IPS-15b (cell line): ENCODE measurements around the gene LANCL3.
"Not testable (repeated sequence)": the region's sequence is repeated elsewhere in the genome, so short reads cannot be mapped to it uniquely, and the experiment has no call there.

Source experiments
- H3K27me3 ChIP-seq: one replicate; pipeline ENCODE4 v1.6.1; 2013; ENCODE audit warnings: low read length; ENCODE audit not compliant: control insufficient read depth, insufficient read depth
- H3K36me3 ChIP-seq: one replicate; pipeline ENCODE4 v1.6.1; 2013; ENCODE audit warnings: low read length; ENCODE audit not compliant: control insufficient read depth, insufficient read depth
- H3K4me1 ChIP-seq: one replicate; pipeline ENCODE4 v1.6.1; 2013; ENCODE audit warnings: mild to moderate bottlenecking, low read length; ENCODE audit not compliant: control insufficient read depth, insufficient read depth
- H3K4me3 ChIP-seq: one replicate; pipeline ENCODE4 v1.5.1; 2013; ENCODE audit warnings: low read depth, low read length
- H3K9ac ChIP-seq: one replicate; pipeline ENCODE4 v1.6.1; 2013; ENCODE audit warnings: low read depth, mild to moderate bottlenecking, low read length
- H3K9me3 ChIP-seq: one replicate; pipeline ENCODE4 v1.6.1; 2013; ENCODE audit warnings: mild to moderate bottlenecking, low read length; ENCODE audit not compliant: control insufficient read depth, insufficient read depth

LANCL3 gene

DNA sequence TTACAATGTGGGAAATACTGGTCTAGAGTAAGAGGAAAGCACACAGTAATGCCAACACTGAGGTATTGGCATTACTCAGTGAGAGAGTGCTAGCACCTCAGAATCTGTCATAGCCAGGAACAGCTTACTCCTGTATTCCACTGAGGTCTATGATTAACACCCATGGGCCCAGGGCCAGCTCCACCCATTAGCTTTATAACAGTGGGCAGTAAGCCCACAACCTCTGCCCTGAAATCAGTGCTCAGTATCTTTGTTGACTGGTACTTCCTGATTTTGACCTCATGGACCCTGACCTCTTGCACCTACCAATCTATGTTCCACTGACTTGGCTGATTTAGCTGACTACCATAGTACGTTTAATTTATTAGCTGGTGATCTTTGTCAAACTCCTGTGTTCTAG lies 56.1 kb downstream of the LANCL3 start:
- Histone ChIP-seq H3K27me3 (no peaks in the 10 kb centered on the region), H3K9ac (no peak overlapping the region), H3K9me3 (no peaks in the 10 kb centered on the region), H3K4me3 (no peak overlapping the region), H3K4me1 (no peaks in the 10 kb centered on the region), H3K36me3 (no peaks in the 10 kb centered on the region)

DNA sequence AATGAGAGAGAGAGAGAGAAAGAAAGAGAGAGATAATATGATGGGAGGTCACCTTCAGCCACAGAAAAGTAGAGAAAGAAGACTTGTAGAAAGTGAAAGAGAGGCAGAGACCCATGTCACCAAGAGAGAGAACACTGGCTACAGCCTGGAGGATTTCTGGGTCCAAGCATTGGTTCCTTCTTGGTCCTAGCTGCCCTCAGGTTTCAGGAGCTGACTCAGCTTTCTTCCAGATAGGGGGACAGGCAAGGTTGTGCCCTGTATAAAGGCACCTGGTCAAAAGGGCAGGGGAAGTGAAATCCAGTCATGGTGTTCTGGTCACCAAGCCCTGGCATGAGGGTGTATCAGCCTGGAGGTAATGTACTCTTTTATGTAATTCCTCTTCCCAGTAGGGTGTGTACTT lies 66.6 kb downstream of the LANCL3 start:
- Histone ChIP-seq H3K4me3 (no peak overlapping the region), H3K4me1 (no peaks in the 10 kb centered on the region), H3K36me3 (no peaks in the 10 kb centered on the region), H3K27me3 (no peaks in the 10 kb centered on the region), H3K9ac (no peak overlapping the region), H3K9me3 (no peaks in the 10 kb centered on the region)

DNA sequence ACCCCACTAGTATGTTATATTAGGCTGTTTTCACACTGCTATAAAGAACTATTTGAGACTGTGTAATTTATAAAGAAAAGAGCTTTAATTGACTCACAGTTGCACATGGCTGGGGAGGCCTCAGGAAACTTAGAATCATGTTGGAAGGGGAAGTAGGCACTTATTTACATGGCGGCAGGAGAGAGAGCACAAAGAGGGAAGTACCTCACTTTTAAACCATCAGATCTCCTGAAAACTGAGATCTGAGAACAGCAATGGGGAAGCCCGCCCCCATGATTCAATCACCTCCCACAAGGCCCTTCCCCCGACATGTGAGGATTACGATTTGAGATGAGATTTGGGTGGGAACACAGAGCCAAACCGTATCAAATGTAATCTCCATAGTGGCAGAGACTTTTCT lies 68.7 kb downstream of the LANCL3 start:
- Histone ChIP-seq H3K9me3 (no peaks in the 10 kb centered on the region), H3K4me3 (no peak overlapping the region), H3K9ac (no peak overlapping the region), H3K27me3 (no peaks in the 10 kb centered on the region), H3K36me3 (no peaks in the 10 kb centered on the region), H3K4me1 (no peaks in the 10 kb centered on the region)

DNA sequence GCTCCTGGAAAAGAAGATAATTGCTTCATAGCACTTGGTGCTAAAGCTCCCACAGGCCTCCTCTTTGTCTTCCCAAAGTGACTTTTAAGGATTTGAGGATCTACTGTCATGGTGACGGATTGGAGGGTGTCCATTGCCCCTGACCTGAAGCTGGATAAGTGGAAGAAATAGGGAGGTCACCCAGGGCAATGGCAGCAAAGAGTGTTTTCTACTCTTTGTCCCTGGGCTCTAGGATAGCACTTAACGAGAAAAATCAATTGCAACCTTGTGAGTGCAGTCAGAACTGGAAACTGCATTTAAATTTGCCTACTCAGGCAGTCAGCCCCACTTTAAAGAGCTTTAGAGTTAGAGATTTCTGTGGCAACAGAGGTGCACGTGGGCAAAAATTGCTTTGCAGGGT lies 70.4 kb downstream of the LANCL3 start:
- Histone ChIP-seq H3K9ac (no peak overlapping the region), H3K4me3 (no peak overlapping the region), H3K9me3 (no peaks in the 10 kb centered on the region), H3K27me3 (no peaks in the 10 kb centered on the region), H3K36me3 (no peaks in the 10 kb centered on the region), H3K4me1 (no peaks in the 10 kb centered on the region)

DNA sequence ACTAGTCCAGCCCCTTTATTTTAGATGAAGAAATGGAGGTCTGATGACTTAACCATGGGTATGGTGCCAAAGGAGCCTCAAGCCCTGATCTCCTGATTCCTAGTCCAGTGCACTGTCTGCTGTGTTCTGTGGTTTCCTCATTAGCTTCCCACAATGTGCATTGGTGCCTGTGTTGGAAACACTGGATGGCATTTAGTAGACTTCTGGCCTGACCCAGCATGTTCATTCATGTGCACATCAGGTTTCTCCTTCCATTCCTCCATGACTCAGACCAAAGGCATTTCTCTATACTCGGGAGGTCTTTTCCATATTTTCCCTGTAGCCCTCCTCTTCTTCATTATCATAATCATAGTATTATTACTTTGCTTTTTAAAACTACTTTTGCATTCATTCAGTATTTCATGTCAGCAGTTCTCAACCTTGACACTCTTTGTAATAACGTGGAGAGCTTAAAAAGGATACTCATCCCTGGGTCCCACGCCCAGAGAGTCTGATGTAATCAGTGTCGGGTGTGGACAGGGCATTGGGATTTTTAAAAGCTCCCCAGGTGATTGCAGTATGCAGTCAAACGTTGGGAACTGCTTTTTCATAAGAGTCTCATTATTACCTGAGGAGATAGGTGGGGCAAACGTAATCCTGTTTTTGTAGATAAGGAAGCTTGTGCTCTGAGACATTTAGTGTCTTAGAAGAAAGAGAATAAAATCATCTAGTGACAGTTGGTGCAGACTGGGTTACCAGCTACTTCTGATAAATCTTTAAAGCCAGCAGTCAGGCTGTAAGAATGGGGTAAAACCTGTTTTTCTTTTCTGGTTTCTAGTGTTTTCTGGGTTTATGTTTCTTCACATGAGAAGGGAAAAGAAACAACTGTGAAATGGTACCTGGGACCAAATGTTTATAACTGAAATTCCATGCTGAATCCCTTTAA lies 73.2 kb downstream of the LANCL3 start:
- Histone ChIP-seq H3K4me3 (no peak overlapping the region), H3K27me3 (no peaks in the 10 kb centered on the region), H3K4me1 (no peaks in the 10 kb centered on the region), H3K9me3 (no peaks in the 10 kb centered on the region), H3K9ac (no peak overlapping the region), H3K36me3 (no peaks in the 10 kb centered on the region)

DNA sequence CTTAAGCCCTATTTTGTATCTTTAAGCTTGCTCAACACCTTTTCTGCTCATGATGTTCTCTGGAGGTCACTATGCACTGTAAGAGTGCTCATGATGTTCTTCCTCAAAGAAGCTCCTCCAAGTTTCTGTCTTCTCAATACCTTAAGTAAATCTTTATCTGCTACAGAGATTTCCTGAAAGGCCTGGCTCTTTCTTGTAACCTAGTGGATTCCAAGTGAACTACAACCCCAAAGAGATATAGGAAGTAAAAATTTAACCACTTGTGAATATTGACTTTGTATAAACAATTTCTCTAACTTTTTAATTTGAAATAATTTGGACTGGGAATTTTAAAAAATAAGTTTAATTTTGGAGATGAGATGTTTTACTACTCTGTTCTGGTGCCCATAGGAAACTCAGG lies 74.8 kb downstream of the LANCL3 start:
- no peak overlapping the region for H3K4me3 ChIP-seq
- H3K36me3 ChIP-seq: no peaks in the 10 kb centered on the region
- H3K4me1 ChIP-seq: no peaks in the 10 kb centered on the region
- no peaks in the 10 kb centered on the region for H3K27me3 ChIP-seq
- H3K9ac ChIP-seq: no peak overlapping the region
- H3K9me3 ChIP-seq: no peaks in the 10 kb centered on the region

DNA sequence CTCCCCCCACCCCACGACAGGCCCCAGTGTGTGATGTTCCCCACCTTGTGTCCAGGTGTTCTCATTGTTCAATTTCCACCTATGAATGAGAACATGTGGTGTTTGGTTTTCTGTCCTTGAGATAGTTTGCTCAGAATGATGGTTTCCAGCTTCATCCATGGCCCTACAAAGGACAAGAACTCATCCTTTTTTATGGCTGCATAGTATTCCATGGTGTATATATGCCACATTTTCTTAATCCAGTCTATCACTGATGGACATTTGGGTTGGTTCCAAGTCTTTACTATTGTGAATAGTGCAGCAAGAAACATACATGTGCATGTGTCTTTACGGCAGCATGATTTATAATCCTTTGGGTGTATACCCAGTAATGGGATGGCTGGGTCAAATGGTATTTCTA lies 79.4 kb downstream of the LANCL3 start:
- not testable (repeated sequence) for H3K9ac ChIP-seq, H3K27me3 ChIP-seq, H3K4me1 ChIP-seq, H3K9me3 ChIP-seq, H3K4me3 ChIP-seq, H3K36me3 ChIP-seq

DNA sequence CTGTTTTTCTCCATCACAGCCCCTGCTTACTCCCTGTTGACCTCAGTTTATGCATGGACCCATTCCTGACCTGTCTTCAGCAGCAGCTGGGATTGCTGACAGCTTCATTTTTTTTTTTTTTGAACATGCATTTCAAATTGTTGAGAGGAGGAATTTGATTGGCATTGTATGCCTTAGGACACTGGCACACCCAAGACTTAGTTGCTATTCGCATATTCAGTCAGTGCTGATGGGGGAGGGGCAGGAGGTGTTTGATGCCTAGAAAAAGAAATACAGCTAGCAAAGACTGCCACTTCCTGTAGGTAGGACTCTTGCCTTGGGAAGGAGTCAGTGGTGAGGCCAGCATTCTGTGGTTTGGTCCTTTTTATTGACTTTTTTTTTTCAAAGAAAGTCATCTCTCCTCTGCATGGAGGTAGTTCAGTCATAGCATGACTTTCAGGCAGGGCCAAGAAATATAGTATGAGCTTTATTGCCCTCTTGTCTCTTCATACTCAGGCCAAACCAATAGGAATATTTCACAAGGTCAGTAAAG lies 80.5 kb downstream of the LANCL3 start:
- no peak overlapping the region for H3K4me3 ChIP-seq
- no peaks in the 10 kb centered on the region for H3K9me3 ChIP-seq
- H3K36me3 ChIP-seq: no peaks in the 10 kb centered on the region
- no peak overlapping the region for H3K9ac ChIP-seq
- H3K27me3 ChIP-seq: no peaks in the 10 kb centered on the region
- no peaks in the 10 kb centered on the region for H3K4me1 ChIP-seq

DNA sequence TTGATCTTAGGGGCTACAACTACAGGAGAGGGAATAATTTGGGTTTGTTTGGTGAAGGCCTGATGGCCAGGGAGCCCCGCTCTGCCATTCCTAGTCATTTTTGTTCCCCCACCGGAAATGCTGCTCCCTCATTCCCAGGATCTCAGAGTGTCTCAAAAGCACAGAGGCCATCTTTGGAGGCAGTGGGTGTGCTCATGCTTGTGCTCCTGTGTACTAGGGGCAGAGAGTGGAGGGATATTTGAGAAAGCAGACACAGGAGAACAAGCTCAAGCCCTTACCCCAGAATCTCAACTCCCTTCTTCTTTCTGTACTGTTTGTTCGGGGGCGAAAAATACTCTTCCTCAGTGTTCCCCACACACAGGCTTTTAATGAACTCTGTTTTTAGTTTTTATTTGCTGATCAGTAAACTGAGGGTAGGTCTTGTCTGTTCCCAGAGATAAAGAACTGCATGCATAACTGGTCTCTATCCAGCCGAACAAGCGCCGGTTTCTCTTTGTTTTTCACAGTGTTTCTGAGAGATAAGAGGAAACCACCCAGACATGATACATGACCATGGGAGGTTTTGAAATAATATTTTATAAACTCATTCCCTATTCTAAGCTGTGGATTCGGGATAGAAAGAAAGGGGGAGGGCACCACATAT lies 81.2 kb downstream of the LANCL3 start:
- no peak overlapping the region for H3K9ac ChIP-seq
- no peaks in the 10 kb centered on the region for H3K9me3 ChIP-seq
- H3K36me3 ChIP-seq: no peaks in the 10 kb centered on the region
- no peak overlapping the region for H3K4me3 ChIP-seq
- no peaks in the 10 kb centered on the region for H3K27me3 ChIP-seq
- H3K4me1 ChIP-seq: no peaks in the 10 kb centered on the region

DNA sequence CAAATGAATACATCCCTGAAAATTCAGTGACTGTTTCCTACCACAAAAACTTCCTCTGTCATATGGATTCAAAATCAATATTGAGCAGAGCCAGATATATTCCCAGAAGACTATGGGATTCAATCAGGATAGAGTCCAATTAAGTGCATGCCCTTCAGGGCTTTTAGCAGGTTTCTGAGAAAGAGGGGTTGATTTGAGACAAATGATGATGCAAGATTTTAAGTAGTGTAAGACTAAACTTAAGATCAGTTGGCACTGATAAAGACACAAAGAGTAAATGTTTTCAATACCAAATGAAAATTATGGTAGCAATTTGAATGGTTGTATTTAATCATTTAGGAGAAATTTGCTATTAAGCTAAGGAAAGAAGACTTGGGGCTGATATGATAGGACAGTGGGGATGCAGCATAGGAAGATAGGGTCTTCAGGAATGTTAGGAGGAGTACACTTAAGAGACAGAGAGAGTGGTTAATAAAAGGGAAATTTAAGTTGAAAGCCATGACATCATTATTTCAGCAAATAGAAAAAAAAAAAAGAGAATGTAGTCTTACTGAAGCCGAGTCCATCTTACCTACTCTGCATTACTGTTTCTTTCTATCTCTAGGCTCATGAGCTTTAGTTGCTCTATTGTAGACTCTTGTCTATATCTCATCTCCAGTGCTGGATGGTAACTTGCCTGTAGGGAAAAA lies 82.1 kb downstream of the LANCL3 start:
- Histone ChIP-seq H3K4me3 (no peak overlapping the region), H3K9me3 (no peaks in the 10 kb centered on the region), H3K36me3 (no peaks in the 10 kb centered on the region), H3K27me3 (no peaks in the 10 kb centered on the region), H3K4me1 (no peaks in the 10 kb centered on the region), H3K9ac (no peak overlapping the region)

DNA sequence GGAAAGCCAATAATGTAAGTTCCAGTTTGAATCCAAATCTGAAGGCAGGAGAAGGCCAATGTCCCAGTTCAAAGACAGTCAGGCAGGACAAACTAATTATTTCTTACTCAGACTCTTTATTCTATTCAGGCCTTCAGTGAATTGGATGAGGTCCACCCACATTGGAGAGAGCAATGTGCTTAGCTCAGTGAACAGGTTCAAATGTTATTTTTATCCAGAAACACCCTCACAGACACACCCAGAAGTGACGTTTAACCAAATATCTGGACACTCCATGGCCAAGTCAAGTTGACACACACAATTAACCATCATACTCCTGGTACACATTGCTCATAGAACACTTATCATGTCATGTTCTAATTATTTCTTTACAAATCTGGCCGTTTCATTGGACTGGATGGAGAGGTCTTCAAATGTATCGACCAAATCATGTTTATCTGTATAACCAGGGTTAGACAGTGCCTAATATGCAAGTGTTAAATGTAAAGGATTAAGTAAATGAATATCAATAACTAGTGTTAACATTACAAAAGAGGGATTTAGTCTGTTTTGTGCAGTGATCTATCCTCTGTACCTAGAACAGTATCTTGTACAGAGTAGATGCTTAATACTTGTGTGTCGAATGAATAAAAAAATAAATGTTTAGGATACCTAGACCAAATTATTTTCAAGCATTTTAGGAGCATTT lies 87.0 kb downstream of the LANCL3 start:
- Histone ChIP-seq H3K4me1 (no peaks in the 10 kb centered on the region), H3K9ac (no peak overlapping the region), H3K27me3 (no peaks in the 10 kb centered on the region), H3K4me3 (no peak overlapping the region), H3K9me3 (no peaks in the 10 kb centered on the region), H3K36me3 (no peaks in the 10 kb centered on the region)
